NCI-H82 treated with DMSO at 0.1 percent for 48 hours (cell line): ENCODE results near the gene ZNF641.
"Not testable (repeated sequence)": the region's sequence is repeated elsewhere in the genome, so short reads cannot be mapped to it uniquely, and the experiment has no call there.

ENCODE experiments used
- DNase-seq: peaks from one replicate; lab custom pipeline; 2025; ENCODE audit not compliant: unreplicated experiment; lab: John Stamatoyannopoulos, UW

ZNF641 gene

GRCh38 chr12:48336061-48336460, 14.7 kb downstream of the ZNF641 start:
- DNase-seq: no peak

GRCh38 chr12:48334808-48335207, 15.9 kb downstream of the ZNF641 start:
- DNase-seq: no peak

- DNase-seq: not testable (repeated sequence)
These were observed 17.0 kb downstream of the ZNF641 start for GRCh38 chr12:48333680-48334079.

- DNase-seq: no peak
These were observed 19.3 kb downstream of the ZNF641 start for GRCh38 chr12:48331399-48331798.

GRCh38 chr12:48329199-48329939, 21.4 kb downstream of the ZNF641 start:
- no peak for DNase-seq

- DNase-seq: no peak
These were observed 34.2 kb downstream of the ZNF641 start for GRCh38 chr12:48316491-48316890.

- DNase-seq: no peak
These were observed 39.4 kb downstream of the ZNF641 start for GRCh38 chr12:48311313-48311712.

- no peak for DNase-seq
These were observed 43.5 kb downstream of the ZNF641 start for GRCh38 chr12:48307269-48307668.

GRCh38 chr12:48305190-48305589, 45.5 kb downstream of the ZNF641 start:
- DNase-seq: no peak

- DNase-seq: no peak
These were observed 48.4 kb downstream of the ZNF641 start for GRCh38 chr12:48302161-48302911.

GRCh38 chr12:48300774-48301173, 49.9 kb downstream of the ZNF641 start:
- no peak for DNase-seq

- DNase-seq: no peak
These were observed 54.0 kb downstream of the ZNF641 start for GRCh38 chr12:48296586-48297282.

GRCh38 chr12:48292040-48292439, 58.7 kb downstream of the ZNF641 start:
- no peak for DNase-seq

GRCh38 chr12:48291511-48291910, 59.2 kb downstream of the ZNF641 start:
- no peak for DNase-seq

- DNase-seq: no peak
These were observed 62.1 kb downstream of the ZNF641 start for GRCh38 chr12:48288387-48289268.
